Stimulated activated naive CD8-positive, alpha-beta T cell treated with anti-CD3 and anti-CD28 coated beads, Interleukin-15, amount 100 ng/mL, for 72 hours (primary cell): ENCODE results near the gene LDB3.
A peak's percentile ranks its signal among the peaks of the same experiment; 100 is the strongest.

Experiments
- ATAC-seq: fragments of 150-1000 bp; cut with Tn5 transposase; 2 replicates; pipeline ENCODE4 v1.10.0; 2021; ENCODE audit warnings: mild to moderate bottlenecking, moderate library complexity
- DNase-seq, 2 donors: peaks; one replicate each; pipeline ENCODE4 v3.0.0; 2021 to 2022
- H3K27ac Mint-ChIP-seq, 2 donors: one replicate each; pipeline ENCODE4 v1.8.0; 2022; ENCODE audit warnings: mild to moderate bottlenecking in 2 of 2, mixed read lengths in 2 of 2, moderate library complexity in 2 of 2
- H3K27me3 Mint-ChIP-seq: one replicate; pipeline ENCODE4 v1.8.0; 2022; ENCODE audit warnings: mixed read lengths
- H3K4me1 Mint-ChIP-seq: one replicate; pipeline ENCODE4 v1.8.0; 2022; ENCODE audit warnings: mild to moderate bottlenecking, mixed read lengths
- H3K4me3 Mint-ChIP-seq, 2 donors: one replicate each; pipeline ENCODE4 v1.8.0; 2022; ENCODE audit warnings: mild to moderate bottlenecking in 2 of 2, mixed read lengths in 2 of 2, moderate library complexity in 1 of 2
- H3K9me3 Mint-ChIP-seq, 2 donors: one replicate each; pipeline ENCODE4 v1.8.0; 2022; ENCODE audit warnings: mixed read lengths in 2 of 2

The LDB3 gene

DNA sequence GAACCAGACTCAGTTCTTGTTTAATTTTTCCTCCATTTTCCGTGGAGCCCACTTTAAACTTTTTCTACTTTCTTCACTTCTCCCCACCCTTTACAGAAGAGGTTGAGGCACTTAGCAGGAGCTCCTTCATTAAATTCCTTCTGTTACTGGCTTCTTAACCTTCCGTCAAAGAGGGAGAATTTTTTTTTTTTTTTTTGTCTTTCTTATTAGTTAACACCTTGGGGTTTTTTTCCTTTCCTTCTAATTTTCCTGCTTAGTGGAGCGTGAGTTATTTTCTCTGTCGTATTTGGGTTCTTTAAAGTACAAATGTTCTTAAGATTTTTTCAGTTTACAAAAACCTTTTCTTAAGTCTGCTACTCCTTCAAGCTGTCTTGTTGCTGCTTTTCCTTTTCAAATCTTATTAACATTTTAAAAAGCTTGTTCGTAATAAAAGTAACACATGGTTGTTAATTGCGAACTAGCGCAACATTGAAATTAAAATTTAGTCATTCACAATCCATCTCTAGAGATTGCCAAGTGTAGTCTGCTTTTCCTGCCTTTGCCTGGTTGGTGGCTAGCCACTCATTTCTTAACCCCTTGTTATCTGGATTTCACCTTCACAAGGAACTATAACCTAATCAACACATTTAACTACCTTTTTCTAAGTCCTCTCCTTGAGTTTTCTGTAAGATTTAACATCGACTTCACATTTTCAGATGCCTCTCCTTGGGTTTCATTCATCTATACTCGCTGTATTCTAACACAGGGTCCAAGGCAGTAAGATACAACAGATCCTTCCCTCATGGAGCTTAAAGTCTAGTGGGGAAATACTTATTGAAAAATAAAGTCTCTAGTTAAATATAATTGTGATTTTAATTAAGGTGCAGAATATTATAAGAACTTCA is 90.1 kb downstream of the LDB3 start:
- peak overlapping the region; percentile 24 to 89 for H3K4me3 Mint-ChIP-seq
- peaks cover 68% of the 10 kb centered on the region for H3K27me3 Mint-ChIP-seq
- H3K27ac Mint-ChIP-seq = no peak overlapping the region
- H3K9me3 Mint-ChIP-seq = no peaks in the 10 kb centered on the region
- H3K4me1 Mint-ChIP-seq = peaks cover 34% of the 10 kb centered on the region
- ATAC-seq (no peak), DNase-seq (no peak)

DNA sequence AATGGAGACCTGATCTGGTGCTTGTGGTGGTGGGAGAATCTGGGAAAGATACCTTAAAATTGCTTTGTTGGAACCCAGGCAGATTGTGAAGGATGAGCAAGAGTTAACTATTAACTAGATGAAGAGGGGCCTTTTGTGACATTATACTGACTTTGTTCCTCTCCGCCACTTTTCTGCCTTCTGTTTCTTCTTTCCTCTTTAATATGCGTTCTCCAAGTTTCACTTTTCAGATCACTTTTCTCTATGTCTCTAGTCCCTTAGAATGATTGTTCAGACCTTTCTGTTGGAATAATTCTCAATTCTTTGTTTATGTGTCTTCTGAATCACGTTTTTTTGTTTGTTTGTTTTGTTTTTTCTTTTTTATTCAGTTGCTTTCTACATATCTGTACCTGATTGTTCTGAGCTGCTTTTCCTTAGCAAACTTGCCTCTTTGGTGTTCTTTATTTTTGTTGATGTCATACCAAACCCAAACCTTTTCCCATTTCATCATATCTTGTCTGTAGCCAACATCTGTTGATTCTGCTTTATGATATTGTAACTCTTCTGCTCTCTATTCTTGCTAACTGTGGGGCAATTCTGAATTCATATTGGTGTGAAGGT is 90.9 kb downstream of the LDB3 start:
- Mint-ChIP-seq H3K4me3 (peak overlapping the region in 1 of 2 donors; percentile 89), H3K27ac (no peak overlapping the region), H3K4me1 (peaks cover 34% of the 10 kb centered on the region)

DNA sequence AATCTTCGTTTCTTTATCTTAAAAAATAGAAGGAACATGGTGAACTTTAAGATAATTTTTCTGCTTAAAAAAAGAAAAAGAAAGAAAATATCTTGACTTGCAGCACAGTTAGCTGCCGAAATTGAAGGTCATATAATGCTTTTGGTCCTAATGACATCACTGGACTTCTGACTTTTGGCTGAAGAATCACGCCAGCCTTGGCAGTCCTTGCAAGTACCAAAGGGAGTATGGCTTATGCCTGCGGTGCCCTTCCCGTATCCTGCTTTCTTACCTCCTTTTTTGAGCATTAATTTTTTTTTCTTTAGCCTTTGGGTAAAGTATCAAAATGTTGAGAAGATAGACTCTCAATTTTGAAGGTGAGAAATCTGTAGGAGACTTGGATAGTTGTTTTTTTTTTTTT is 95.1 kb downstream of the LDB3 start:
- DNase-seq (no peak), ATAC-seq (no peak)
- Mint-ChIP-seq H3K4me3 (no peak overlapping the region), H3K27me3 (peaks cover 32% of the 10 kb centered on the region), H3K4me1 (peaks cover 11% of the 10 kb centered on the region), H3K27ac (no peak overlapping the region), H3K9me3 (no peaks in the 10 kb centered on the region)

More for the DNA sequence above, 90.9 kb downstream of the LDB3 start:
- H3K27me3 Mint-ChIP-seq = peaks cover 63% of the 10 kb centered on the region
- H3K9me3 Mint-ChIP-seq = no peaks in the 10 kb centered on the region
- ATAC-seq (no peak), DNase-seq (no peak)

DNA sequence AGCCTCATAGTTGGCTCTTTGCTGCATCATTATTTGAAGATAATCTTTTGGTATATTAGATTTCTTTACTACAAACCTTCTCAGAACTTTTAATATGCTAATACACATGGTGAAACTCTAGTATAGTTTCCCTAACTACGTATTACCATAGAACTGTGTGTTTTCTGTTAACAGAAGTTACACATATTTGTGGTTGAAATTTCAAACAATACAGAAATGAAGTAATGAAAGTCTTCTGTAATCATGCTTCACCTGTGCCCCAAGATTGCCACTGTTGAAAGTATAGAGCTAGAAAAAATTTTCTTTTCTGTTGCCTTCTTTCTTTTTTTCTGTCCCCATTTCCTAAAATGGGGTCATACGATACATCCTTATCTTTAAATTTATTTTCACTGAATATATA is 97.2 kb downstream of the LDB3 start:
- H3K4me3 Mint-ChIP-seq = no peak overlapping the region

DNA sequence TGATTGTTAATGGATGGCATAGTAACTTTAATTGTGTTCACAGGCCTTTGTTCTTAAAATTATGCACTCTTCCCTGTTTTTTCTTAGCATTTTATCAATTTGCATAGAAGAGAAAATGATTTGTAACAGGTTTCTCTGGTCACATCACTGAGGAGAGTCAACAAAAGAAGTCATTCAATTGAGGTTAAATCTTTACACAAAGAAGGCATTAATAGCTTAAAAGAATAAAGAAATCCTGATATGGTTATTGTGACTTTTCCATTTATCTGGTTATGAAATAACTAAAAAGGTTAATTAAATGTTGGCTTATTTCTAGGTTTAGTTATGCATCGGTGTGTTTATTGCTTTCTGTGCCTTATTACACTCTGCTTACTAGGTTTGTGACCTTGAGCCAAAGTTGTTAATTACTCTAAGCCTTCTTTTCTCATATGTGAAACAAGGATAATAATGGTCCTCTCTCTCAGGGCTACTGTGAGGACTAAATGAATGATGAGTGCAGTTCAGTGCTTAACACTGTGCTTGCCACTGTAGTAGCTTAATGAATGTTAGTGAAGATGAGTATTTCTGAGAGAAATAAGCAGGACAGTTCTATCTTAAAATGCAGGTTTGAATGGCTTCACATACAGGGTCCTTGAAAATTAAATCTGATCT is 100.2 kb downstream of the LDB3 start:
- no peak overlapping the region for H3K27ac Mint-ChIP-seq
- H3K4me3 Mint-ChIP-seq = no peak overlapping the region
- peaks cover 10% of the 10 kb centered on the region for H3K27me3 Mint-ChIP-seq
- no peak for ATAC-seq
- H3K9me3 Mint-ChIP-seq = no peaks in the 10 kb centered on the region
- no peaks in the 10 kb centered on the region for H3K4me1 Mint-ChIP-seq
- DNase-seq = no peak

More for the DNA sequence above, 97.2 kb downstream of the LDB3 start:
- ATAC-seq = no peak
- H3K27me3 Mint-ChIP-seq = peaks cover 24% of the 10 kb centered on the region
- DNase-seq = no peak
- no peaks in the 10 kb centered on the region for H3K9me3 Mint-ChIP-seq
- H3K4me1 Mint-ChIP-seq = no peaks in the 10 kb centered on the region
- no peak overlapping the region for H3K27ac Mint-ChIP-seq

DNA sequence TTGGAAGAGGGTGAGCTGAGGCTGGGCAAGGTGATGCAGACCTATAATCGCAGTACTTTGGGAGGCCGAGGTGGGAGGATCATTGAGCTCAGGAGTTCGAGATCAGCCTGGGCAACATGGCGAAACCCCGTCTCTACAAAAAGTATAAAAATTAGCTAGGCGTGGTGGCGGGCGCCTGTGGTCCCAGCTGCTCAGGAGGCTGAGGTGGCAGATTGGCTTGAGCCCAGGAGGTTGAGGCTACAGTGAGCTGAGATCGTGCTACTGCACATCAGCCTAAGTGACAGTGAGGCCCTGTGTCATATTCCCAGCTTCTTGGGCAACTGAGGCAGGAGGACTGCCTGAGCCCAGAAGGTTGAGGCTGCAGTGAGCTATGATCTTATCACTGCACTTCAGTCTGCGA is 101.7 kb downstream of the LDB3 start:
- Mint-ChIP-seq H3K9me3 (no peaks in the 10 kb centered on the region), H3K27ac (no peak overlapping the region), H3K27me3 (peaks cover 10% of the 10 kb centered on the region), H3K4me3 (no peak overlapping the region), H3K4me1 (no peaks in the 10 kb centered on the region)
- no peak for ATAC-seq
- no peak for DNase-seq

DNA sequence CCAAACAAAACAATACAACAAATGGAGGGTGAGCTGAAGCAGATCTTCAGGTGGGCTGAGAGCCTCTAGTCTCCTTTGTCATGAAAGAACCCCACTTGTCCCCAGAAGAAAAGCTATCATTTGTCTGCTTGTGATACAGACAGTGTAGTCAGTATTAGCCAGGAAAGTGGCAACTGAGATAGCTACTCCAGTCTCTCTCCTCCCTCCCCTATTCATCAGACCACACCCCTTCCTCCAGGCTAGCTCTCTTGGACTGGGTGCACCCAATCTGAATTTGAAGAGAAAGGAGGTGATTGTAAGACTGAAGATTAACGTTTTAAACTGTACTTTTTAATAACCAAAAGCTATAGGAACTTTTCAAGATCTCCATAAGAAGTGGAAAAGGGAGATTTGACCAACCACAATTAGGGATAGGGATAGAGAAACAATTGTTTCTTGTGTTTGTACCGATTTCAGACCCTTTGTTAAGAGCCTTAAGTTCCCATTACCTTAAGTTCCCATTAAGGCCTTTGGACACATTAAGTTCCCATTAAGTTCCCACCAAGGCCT is 102.2 kb downstream of the LDB3 start:
- H3K9me3 Mint-ChIP-seq = no peaks in the 10 kb centered on the region
- DNase-seq (no peak), ATAC-seq (peak; percentile 50)
- H3K27ac Mint-ChIP-seq = no peak overlapping the region
- no peak overlapping the region for H3K4me3 Mint-ChIP-seq
- peaks cover 10% of the 10 kb centered on the region for H3K27me3 Mint-ChIP-seq
- no peaks in the 10 kb centered on the region for H3K4me1 Mint-ChIP-seq

DNA sequence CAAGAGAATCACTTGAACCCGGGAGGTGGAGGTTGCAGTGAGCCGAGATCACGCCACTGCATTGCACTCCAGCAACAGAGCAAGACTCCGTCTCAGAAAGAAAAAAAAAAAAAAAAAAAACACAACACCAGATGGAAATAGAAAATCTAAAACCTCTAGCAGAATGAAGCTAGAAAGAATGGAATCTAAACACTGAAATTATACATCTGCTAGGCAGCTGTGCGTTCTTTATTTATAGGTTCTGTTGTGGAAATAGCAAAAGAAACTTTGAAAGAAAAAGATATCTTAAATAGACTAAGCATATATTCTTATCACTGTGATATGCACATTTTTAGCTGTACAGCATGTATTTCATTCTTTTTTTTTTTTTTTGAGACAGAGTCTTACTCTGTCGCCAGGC is 105.2 kb downstream of the LDB3 start:
- H3K27ac Mint-ChIP-seq = no peak overlapping the region
- H3K9me3 Mint-ChIP-seq = no peaks in the 10 kb centered on the region
- H3K27me3 Mint-ChIP-seq = peaks cover 10% of the 10 kb centered on the region
- H3K4me1 Mint-ChIP-seq = no peaks in the 10 kb centered on the region
- ATAC-seq (no peak), DNase-seq (no peak)
- no peak overlapping the region for H3K4me3 Mint-ChIP-seq

DNA sequence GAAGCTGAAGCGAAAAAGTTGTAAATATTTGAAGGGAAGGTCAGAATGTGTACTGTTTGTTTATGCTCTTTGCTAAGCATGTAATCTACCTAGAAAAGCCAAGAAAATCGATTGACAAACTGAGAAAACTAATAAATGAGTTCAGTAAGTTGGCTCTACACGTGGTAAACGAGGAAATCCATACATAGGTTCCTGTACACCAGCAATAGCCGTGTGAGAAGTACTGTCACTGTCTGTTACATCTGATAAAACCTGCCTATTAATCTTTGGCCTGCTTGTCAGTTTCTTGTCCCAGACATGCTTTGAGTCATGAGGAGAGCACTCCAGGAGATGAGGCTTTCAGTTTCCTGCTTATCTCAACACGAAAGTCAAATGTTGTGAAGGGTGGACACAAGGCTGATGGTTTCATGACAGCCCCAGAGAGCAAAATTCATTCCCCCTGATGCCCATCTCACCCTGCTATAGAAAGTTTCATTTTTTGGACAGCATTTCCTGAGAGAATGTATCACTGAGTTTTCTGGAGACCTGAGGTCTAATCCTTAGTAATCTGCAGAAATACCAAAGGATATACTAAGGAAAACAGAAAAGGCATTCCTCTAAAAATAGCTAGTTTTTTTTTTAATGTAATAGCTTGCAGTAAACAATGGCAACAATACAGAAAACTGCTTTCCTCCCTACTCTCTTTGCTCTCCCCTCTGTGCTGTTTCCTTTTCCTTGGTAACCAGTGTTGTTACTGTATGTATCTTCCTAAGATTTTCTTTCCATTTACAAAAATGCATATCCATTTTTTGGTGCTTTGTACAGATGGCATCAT is 107.0 kb downstream of the LDB3 start:
- H3K4me1 Mint-ChIP-seq = no peaks in the 10 kb centered on the region
- H3K27ac Mint-ChIP-seq = no peak overlapping the region
- no peaks in the 10 kb centered on the region for H3K9me3 Mint-ChIP-seq
- DNase-seq = no peak
- no peak overlapping the region for H3K4me3 Mint-ChIP-seq
- no peaks in the 10 kb centered on the region for H3K27me3 Mint-ChIP-seq
- no peak for ATAC-seq

DNA sequence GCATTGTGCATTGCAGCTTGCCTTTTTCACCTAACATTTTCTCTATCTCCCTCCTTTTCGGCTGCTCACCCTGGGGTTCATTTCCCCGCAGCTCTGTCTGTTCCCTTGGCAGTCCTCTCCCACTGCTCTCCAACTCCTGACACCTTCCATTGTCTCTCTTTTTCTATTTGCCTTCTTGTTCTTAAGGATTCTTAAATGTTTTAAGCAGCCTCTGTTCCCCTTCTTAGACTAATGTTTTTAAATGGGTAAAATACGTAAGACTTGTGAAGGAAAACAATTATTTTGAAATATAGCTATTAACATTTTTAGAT is 107.5 kb downstream of the LDB3 start:
- no peaks in the 10 kb centered on the region for H3K4me1 Mint-ChIP-seq
- H3K4me3 Mint-ChIP-seq = no peak overlapping the region
- H3K27me3 Mint-ChIP-seq = no peaks in the 10 kb centered on the region
- no peaks in the 10 kb centered on the region for H3K9me3 Mint-ChIP-seq
- H3K27ac Mint-ChIP-seq = no peak overlapping the region
- ATAC-seq = no peak
- DNase-seq = no peak

DNA sequence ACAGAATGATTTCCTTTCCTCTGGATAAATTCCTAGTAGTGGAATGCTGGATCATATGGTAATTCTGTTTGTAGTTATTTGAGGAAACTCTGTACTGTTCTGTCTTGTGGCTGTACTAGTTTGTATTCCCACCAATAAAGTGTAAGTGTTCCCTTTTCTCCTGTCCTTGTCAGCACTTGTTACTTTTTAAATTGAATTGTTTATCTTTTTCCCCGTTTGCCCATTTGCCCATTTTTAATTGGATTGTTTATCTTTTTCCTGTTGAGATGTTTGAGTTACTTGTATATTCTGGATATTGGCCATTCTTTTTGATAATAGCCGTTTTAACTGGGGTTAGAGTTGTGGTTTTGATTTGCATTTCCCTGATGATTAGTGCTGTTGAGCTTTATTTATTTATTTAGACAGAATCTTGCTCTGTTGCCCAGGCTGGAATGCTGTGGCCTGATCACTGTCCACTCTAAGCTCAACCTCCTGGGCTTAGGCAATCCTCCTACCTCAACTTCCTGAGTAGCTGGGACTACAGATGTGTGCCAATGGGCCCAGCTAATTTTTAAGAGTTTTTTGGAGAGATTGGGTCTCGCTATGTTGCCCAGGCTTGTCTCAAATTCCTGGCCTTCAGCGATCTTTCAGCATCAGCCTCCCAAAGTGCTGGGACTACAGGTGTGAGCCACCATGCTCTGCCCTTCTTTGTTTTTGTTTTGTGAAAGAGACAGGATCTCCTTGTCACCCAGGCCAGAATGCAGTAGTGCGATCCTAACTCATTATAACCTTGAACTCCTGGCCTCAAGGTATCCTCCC is 111.1 kb downstream of the LDB3 start:
- no peaks in the 10 kb centered on the region for H3K9me3 Mint-ChIP-seq
- no peak overlapping the region for H3K27ac Mint-ChIP-seq
- no peaks in the 10 kb centered on the region for H3K4me1 Mint-ChIP-seq
- ATAC-seq (no peak), DNase-seq (no peak)
- H3K4me3 Mint-ChIP-seq = no peak overlapping the region
- H3K27me3 Mint-ChIP-seq = no peaks in the 10 kb centered on the region

DNA sequence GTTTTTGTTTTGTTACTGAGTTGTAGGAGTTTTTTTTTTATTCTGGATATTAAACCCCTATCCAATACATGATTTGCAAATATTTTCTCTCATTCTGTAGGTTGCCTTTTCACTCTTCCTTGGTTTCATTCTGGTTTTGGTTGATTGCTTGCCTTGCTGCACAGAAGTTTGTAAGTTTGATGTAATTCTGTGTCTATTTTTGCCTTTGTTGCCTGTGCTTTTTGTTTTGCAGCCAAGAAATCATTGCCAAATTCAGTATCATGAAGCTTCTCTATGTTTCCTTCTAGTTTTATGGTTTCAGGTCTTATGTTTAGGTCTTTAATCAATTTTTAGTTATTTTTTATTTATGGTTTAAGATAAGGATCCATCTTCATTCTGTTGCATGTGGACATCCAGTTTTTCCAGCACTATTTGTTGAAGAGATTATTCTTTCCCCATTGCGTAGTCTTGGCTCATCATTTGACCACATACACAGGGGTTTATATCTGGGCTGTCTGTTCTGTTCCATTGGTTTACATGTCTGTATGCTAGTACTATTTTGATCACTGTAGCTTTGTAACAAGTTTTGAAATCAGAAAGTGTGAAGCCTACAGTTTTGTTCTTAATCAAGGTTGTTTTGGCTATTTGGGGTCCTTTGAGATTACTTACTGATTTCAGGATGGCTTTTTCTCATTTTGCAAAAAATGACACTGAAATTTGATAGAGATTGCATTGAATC is 114.5 kb downstream of the LDB3 start:
- no peak for DNase-seq
- H3K27ac Mint-ChIP-seq = no peak overlapping the region
- H3K4me3 Mint-ChIP-seq = no peak overlapping the region
- ATAC-seq = peak; percentile 72
- H3K4me1 Mint-ChIP-seq = no peaks in the 10 kb centered on the region
- H3K27me3 Mint-ChIP-seq = no peaks in the 10 kb centered on the region
- peaks cover 7 to 9% of the 10 kb centered on the region in 2 donors for H3K9me3 Mint-ChIP-seq

DNA sequence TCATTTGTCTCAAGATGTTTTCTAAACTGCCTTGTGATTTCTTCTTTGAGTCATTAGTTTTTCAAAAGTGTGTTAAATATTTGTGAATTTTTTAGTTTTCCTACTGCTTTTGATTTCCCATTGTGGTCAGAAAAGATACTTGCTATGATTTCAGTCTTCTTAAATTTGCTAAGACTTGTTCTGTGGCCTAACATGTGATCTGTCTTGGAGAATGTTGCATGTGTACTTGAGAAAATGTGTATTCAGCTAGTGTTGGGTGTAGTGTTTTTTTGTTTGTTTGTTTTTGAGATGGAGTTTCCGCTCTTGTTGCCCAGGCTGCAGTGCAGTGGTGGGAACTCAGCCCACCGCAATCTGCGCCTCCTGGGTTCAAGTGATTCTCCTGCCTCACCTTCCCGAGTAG is 116.7 kb downstream of the LDB3 start:
- H3K27ac Mint-ChIP-seq = no peak overlapping the region
- ATAC-seq (no peak), DNase-seq (no peak)
- no peaks in the 10 kb centered on the region for H3K4me1 Mint-ChIP-seq
- H3K27me3 Mint-ChIP-seq = no peaks in the 10 kb centered on the region
- peaks cover 8 to 10% of the 10 kb centered on the region in 2 donors for H3K9me3 Mint-ChIP-seq
- no peak overlapping the region for H3K4me3 Mint-ChIP-seq
